Astrocyte (in vitro differentiated cells and primary cell): ENCODE measurements around the gene USP13.

Source experiments
- CTCF ChIP-seq: IDR thresholded peaks from 2 replicates; pipeline ENCODE4 v1.5.1; 2011; ENCODE audit warnings: low read depth, mild to moderate bottlenecking, inconsistent platforms, low read length, moderate library complexity; ENCODE audit not compliant: insufficient read depth
- EZH2 ChIP-seq: IDR thresholded peaks from 2 replicates; pipeline ENCODE4 v1.6.1; 2012; ENCODE audit warnings: mild to moderate bottlenecking, low read length, inconsistent platforms; ENCODE audit not compliant: insufficient read depth

- TF ChIP-seq CTCF (no peak), EZH2 (no peak)
Observed at GRCh38 chr3:179666030-179666429, 13.2 kb downstream of the USP13 start.
